Kasumi-1 (cell line): Measurements from ENCODE around the gene HPGD.

Experiments used
- DNase-seq, 2 experiments: peaks; one replicate each; lab custom pipeline; 2025; lab: John Stamatoyannopoulos, UW

The HPGD gene

GRCh38 chr4:174474457-174475075 is 47.7 kb downstream of the HPGD start:
- no peak for DNase-seq

- DNase-seq = no peak
Observed at GRCh38 chr4:174467107-174467506, 55.2 kb downstream of the HPGD start.

- DNase-seq = peak in 1 of 2 experiments; percentile 17
Observed at GRCh38 chr4:174464949-174465348, 57.3 kb downstream of the HPGD start.

GRCh38 chr4:174461466-174462106 is 60.7 kb downstream of the HPGD start:
- no peak for DNase-seq

GRCh38 chr4:174460684-174461083 is 61.6 kb downstream of the HPGD start:
- DNase-seq = no peak

- no peak for DNase-seq
Observed at GRCh38 chr4:174457468-174457867, 64.8 kb downstream of the HPGD start.

GRCh38 chr4:174454815-174455473 is 67.3 kb downstream of the HPGD start:
- DNase-seq = no peak

GRCh38 chr4:174451718-174452296 is 70.5 kb downstream of the HPGD start:
- no peak for DNase-seq

GRCh38 chr4:174450786-174451125 is 71.5 kb downstream of the HPGD start:
- DNase-seq = no peak

- DNase-seq = no peak
Observed at GRCh38 chr4:174449944-174450785, 72.1 kb downstream of the HPGD start.

- no peak for DNase-seq
Observed at GRCh38 chr4:174449152-174449551, 73.1 kb downstream of the HPGD start.

GRCh38 chr4:174444390-174444789 is 77.9 kb downstream of the HPGD start:
- DNase-seq = no peak
